ENCODE data around the gene CACNG4.

The CACNG4 gene

GRCh38 chr17:67058036-67058435, 93.5 kb downstream of the CACNG4 start:
- DNase-seq (ENCODE audit: low read depth in 2 of 2): no peak

DNA sequence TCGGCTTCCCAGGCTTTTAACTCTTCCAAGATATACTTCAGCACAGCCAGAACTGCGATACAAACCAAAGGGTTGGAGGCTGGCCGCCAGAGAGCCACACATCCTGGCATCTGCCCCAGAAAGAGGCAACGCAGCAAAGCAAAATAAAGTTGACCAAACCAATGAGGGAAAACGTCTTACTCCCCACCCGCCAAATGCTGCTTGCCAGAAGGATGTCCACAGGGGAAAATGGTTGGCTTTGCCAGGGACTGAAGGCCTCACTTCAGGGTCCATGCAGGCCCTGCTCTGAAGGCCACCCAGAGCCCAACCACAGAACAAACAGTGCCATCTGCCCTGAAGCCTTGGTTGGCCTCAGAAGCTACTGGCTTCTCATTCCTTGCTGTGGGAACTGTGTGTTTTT, 94.9 kb downstream of the CACNG4 start:
- DNase-seq (ENCODE audit: low read depth in 2 of 2): no peak

- no peak for DNase-seq (ENCODE audit: low read depth in 2 of 2)
These were observed 98.6 kb downstream of the CACNG4 start for GRCh38 chr17:67063141-67063540.

- DNase-seq (ENCODE audit: low read depth in 2 of 2): no peak
These were observed 102.2 kb downstream of the CACNG4 start for GRCh38 chr17:67066717-67067116.

GRCh38 chr17:67067571-67068482, 103.3 kb downstream of the CACNG4 start:
- no peak for DNase-seq (ENCODE audit: low read depth in 2 of 2)

GRCh38 chr17:67068999-67069398, 104.5 kb downstream of the CACNG4 start:
- DNase-seq (ENCODE audit: low read depth in 2 of 2): no peak

- DNase-seq (ENCODE audit: low read depth in 2 of 2): no peak
These were observed 105.2 kb downstream of the CACNG4 start for GRCh38 chr17:67069603-67070136.

- no peak for DNase-seq (ENCODE audit: low read depth in 2 of 2)
These were observed 107.1 kb downstream of the CACNG4 start for GRCh38 chr17:67071595-67071994.

DNA sequence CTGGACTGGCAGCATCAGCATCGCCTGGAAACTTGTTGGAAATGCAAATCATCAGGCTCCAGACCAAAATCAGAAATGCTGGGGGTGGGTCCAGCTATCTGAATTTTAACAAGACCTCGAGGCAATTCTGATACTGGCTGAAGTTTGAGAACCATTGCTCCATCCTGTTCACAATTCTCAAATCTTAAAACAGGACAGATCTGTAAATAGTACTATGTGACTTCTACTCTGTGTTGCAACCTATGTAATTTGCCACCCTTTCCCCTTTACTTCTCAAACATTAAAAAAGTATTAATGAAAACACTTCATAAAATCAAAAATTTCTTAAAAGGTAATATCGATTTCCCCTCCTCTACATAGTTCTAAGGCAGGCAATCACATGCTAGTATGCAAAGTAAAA, 108.4 kb downstream of the CACNG4 start:
- no peak for DNase-seq (ENCODE audit: low read depth in 2 of 2)

- no peak for DNase-seq (ENCODE audit: low read depth in 2 of 2)
These were observed 110.3 kb downstream of the CACNG4 start for GRCh38 chr17:67074781-67075180.

DNA sequence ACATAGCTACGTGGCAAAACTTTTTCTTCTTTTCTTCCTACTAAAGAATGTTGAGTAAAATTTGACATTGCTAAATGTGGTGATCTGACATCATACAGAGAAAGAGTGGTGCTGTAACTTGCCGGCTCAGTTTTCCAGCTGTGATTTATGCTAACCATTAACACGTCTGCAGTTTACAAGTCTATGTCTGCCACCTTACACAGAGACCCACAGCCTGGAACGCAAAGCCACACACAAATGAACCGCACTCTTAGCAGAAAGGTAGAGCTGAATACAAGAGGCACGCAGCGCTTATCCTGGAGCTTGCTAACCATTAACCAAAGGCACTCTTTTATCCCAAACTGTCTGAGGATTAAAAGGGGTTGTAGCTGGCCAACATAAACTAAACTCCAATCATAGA, 111.8 kb downstream of the CACNG4 start:
- no peak for DNase-seq (ENCODE audit: low read depth in 2 of 2)

DNA sequence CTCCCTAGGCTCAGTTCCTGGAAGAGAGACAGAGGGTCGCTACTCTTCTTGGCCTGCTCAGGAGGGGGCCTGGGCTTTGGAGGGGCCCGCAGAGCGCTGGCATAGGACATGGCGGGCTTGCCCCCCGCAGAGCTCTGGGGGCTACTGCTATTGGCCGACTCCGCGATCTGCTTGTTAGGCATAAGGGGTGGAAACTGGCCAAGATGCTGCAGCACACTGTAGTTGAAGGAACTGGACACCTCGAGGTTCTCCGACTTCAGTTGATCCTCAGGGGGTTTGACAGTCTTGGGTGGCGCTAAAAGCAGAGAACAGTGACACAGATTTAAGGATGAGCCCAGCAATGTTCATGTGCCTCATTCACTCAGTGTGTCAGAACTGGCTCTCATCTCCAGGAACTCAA, 113.8 kb downstream of the CACNG4 start:
- no peak for DNase-seq (ENCODE audit: low read depth in 2 of 2)

DNA sequence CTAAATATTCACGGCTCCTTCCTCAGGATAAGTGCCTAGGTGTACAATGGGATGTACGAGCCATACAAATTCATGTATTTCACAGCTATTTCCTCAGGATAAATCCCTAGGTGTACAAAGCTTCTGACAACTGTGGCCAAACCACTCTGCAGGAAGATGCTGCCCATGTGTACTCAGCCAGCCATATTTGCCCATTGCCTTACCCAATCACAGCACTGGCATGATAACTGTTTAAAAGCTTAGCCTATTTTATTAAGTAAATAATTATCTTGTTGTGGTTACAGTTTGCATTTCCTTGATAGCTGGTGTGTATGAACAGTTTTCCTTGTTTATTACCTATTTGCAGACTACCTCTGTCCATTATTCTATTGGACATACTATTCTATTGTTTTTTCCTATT, 115.0 kb downstream of the CACNG4 start:
- no peak for DNase-seq (ENCODE audit: low read depth in 2 of 2)

DNA sequence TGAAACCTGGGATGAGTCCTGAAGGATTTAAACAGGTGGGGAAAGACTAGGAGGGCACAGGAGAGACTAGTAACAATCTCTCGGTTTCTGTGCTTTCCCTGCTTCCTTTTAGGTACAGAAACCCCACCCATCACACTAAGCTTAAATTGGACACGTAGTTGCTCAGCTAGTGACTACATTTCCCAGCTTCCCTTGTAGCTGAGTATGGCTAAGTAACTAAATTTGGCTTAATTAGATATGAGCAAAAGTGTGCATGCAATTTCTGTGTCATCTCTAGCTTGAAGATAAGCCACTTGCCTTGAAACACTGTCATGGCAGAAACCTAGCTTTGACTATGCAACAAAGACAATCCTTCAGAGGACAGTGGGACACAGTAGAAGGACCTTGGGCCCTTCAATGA, 116.3 kb downstream of the CACNG4 start:
- no peak for DNase-seq (ENCODE audit: low read depth in 2 of 2)

DNA sequence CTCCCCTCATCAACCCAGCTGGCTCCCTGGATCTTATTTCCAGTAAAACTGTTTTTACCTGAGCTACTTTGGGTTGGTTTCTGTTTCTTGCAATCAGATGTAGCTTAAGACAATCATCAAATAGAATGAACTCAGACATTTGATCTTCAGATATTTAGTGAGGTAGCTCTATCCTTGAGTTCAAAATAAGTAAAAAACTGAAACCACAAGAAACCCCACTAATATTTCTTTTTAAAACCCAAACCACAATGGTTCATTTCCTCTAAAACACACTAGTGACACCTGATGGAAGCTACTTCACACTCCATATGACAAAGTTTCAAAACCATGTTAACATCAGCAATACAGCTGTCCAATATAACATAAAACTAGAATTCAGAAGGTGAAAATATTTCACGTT, 117.6 kb downstream of the CACNG4 start:
- no peak for DNase-seq (ENCODE audit: low read depth in 2 of 2)

Data from activated CD8-positive, alpha-beta memory T cell treated with anti-CD3 and anti-CD28 coated beads for 4 hours (primary cell).